Measurements from ENCODE around the gene KLHL26. TPM values are rescaled to one million over a fixed set of nuclear protein-coding genes. Genes with fewer than 3 reads are reported as not detected.

Gene KLHL26
- total and polyA plus RNA-seq, 5 donors from 2014 or later, result 1.8 to 16.7 (median 3.2) TPM

DNA sequence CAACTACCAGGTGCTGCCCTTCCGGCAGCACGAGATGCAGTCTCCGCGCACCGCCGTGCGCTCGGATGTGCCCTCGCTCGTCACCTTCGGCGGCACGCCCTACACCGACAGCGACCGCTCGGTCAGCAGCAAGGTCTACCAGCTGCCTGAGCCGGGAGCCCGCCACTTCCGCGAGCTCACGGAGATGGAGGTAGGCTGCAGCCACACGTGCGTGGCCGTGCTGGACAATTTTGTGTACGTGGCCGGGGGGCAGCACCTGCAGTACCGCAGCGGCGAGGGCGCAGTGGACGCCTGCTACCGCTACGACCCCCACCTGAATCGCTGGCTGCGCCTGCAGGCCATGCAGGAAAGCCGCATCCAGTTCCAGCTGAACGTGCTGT is 31.4 kb downstream of the KLHL26 start:
- Mint-ChIP-seq H3K27me3 (no peaks in the 10 kb centered on the region), H3K4me1 (peaks cover 0 to 12% (median 6%) of the 10 kb centered on the region in 4 donors), H3K4me3 (no peak overlapping the region), H3K36me3 (peaks cover 15% of the 10 kb centered on the region), H3K9me3 (no peaks in the 10 kb centered on the region), H3K27ac (no peak overlapping the region)
- Histone ChIP-seq H3K9me3 (ENCODE audit: control insufficient read depth in 2 of 2, low read length in 2 of 2) (no peaks in the 10 kb centered on the region), H3K4me1 (ENCODE audit: control insufficient read depth, insufficient read depth, low read length, poor library complexity, severe bottlenecking) (peaks cover 5% of the 10 kb centered on the region), H3K36me3 (ENCODE audit: control insufficient read depth, insufficient read depth, low read length) (peaks cover 20% of the 10 kb centered on the region), H3K27me3 (ENCODE audit: control insufficient read depth, insufficient read depth, low read length) (no peaks in the 10 kb centered on the region), H3K4me3 (ENCODE audit: low read depth, low read length) (no peak overlapping the region), H3K27ac (ENCODE audit: insufficient read depth, low read length, poor library complexity, severe bottlenecking) (no peak overlapping the region)
- ATAC-seq (ENCODE audit: low read depth in 2 of 2) (no peak), DNase-seq (no peak)

DNA sequence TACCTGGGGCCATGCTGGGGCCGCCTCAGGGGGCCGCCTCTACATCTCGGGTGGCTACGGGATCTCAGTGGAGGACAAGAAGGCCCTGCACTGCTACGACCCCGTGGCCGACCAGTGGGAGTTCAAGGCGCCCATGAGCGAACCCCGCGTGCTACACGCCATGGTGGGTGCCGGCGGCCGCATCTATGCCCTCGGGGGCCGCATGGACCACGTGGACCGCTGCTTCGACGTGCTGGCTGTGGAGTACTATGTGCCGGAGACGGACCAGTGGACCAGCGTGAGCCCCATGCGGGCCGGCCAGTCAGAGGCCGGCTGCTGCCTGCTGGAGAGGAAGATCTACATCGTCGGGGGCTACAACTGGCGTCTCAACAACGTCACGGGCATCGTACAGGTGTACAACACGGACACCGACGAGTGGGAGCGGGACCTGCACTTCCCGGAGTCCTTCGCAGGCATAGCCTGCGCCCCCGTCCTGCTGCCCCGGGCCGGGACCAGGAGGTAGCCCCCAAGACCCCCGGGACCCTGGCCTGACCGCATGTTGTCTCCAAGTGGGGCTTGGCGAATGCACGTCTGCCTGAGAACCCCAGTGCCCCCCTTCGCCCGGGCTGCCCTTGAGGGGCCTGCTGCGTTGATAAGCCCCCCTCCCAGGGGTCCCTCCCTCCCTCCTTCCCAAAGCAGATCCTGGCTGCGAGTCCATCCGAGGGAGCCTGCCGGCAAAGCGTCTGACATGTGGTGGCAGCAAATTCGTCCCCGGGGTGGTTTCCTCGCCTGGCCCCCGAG is 32.1 kb downstream of the KLHL26 start:
- H3K27me3 Mint-ChIP-seq, result no peaks in the 10 kb centered on the region
- H3K4me1 Mint-ChIP-seq, result peaks cover 0 to 6% (median 5%) of the 10 kb centered on the region in 4 donors
- no peak overlapping the region for H3K27ac ChIP-seq (ENCODE audit: insufficient read depth, low read length, poor library complexity, severe bottlenecking)
- DNase-seq (no peak), ATAC-seq (ENCODE audit: low read depth in 2 of 2) (no peak)
- H3K36me3 ChIP-seq (ENCODE audit: control insufficient read depth, insufficient read depth, low read length), result peaks cover 20% of the 10 kb centered on the region
- H3K27ac Mint-ChIP-seq, result no peak overlapping the region
- H3K9me3 ChIP-seq (ENCODE audit: control insufficient read depth in 2 of 2, low read length in 2 of 2), result no peaks in the 10 kb centered on the region
- H3K36me3 Mint-ChIP-seq, result peaks cover 15% of the 10 kb centered on the region
- H3K9me3 Mint-ChIP-seq, result no peaks in the 10 kb centered on the region
- peaks cover 4% of the 10 kb centered on the region for H3K4me1 ChIP-seq (ENCODE audit: control insufficient read depth, insufficient read depth, low read length, poor library complexity, severe bottlenecking)
- H3K4me3 Mint-ChIP-seq, result no peak overlapping the region
- H3K27me3 ChIP-seq (ENCODE audit: control insufficient read depth, insufficient read depth, low read length), result no peaks in the 10 kb centered on the region
- H3K4me3 ChIP-seq (ENCODE audit: low read depth, low read length), result no peak overlapping the region

DNA sequence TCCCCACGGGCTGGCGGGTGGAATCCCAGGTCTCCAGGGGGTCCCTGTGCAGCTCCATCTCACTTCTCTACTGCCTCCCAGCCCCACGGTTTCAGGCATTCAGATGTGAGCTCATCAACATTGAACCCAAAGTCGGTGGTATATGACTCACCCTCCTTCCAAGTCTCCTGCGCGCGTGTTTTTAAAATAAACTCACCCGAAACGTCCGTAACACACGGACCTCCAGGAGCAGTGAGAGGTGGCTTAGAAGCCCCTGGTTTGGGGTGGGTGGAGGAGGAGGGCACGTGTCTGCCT is 32.6 kb downstream of the KLHL26 start:
- Histone ChIP-seq H3K27me3 (ENCODE audit: control insufficient read depth, insufficient read depth, low read length) (no peaks in the 10 kb centered on the region), H3K9me3 (ENCODE audit: control insufficient read depth in 2 of 2, low read length in 2 of 2) (no peaks in the 10 kb centered on the region), H3K4me1 (ENCODE audit: control insufficient read depth, insufficient read depth, low read length, poor library complexity, severe bottlenecking) (no peaks in the 10 kb centered on the region), H3K36me3 (ENCODE audit: control insufficient read depth, insufficient read depth, low read length) (peaks cover 20% of the 10 kb centered on the region), H3K4me3 (ENCODE audit: low read depth, low read length) (no peak overlapping the region), H3K27ac (ENCODE audit: insufficient read depth, low read length, poor library complexity, severe bottlenecking) (no peak overlapping the region)
- Mint-ChIP-seq H3K9me3 (no peaks in the 10 kb centered on the region), H3K27me3 (no peaks in the 10 kb centered on the region), H3K36me3 (peaks cover 15% of the 10 kb centered on the region), H3K4me1 (peaks cover 0 to 4% (median 2%) of the 10 kb centered on the region in 4 donors), H3K27ac (no peak overlapping the region), H3K4me3 (no peak overlapping the region)
- no peak for DNase-seq
- ATAC-seq (ENCODE audit: low read depth in 2 of 2), result no peak

DNA sequence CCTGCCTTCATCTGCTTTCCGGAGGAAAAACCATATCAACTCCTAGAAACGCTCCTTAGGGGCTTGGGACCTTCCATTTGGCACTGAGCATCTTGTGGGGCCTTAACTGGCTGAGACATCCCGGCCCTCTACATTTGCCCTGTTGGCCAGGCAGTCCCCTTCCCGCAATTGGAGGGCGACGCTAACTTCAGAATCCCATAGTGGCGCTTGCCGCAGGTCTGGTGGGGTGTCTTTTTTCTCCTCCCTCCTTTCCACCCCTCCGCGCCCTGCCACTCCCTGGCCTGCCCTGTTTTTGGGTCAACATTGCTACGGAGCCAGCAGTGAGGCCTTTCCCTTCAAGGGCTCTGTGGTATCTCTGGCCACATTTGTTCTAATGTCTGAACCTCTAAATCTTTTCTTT is 33.1 kb downstream of the KLHL26 start:
- Histone ChIP-seq H3K4me3 (ENCODE audit: low read depth, low read length) (no peak overlapping the region), H3K27me3 (ENCODE audit: control insufficient read depth, insufficient read depth, low read length) (no peaks in the 10 kb centered on the region), H3K4me1 (ENCODE audit: control insufficient read depth, insufficient read depth, low read length, poor library complexity, severe bottlenecking) (no peaks in the 10 kb centered on the region), H3K36me3 (ENCODE audit: control insufficient read depth, insufficient read depth, low read length) (peaks cover 20% of the 10 kb centered on the region), H3K9me3 (ENCODE audit: control insufficient read depth in 2 of 2, low read length in 2 of 2) (no peaks in the 10 kb centered on the region), H3K27ac (ENCODE audit: insufficient read depth, low read length, poor library complexity, severe bottlenecking) (no peak overlapping the region)
- DNase-seq, result no peak
- H3K9me3 Mint-ChIP-seq, result no peaks in the 10 kb centered on the region
- H3K36me3 Mint-ChIP-seq, result peaks cover 15% of the 10 kb centered on the region
- no peak for ATAC-seq (ENCODE audit: low read depth in 2 of 2)
- H3K27ac Mint-ChIP-seq, result no peak overlapping the region
- H3K4me1 Mint-ChIP-seq, result peaks cover 0 to 4% (median 2%) of the 10 kb centered on the region in 4 donors
- no peak overlapping the region for H3K4me3 Mint-ChIP-seq
- no peaks in the 10 kb centered on the region for H3K27me3 Mint-ChIP-seq

DNA sequence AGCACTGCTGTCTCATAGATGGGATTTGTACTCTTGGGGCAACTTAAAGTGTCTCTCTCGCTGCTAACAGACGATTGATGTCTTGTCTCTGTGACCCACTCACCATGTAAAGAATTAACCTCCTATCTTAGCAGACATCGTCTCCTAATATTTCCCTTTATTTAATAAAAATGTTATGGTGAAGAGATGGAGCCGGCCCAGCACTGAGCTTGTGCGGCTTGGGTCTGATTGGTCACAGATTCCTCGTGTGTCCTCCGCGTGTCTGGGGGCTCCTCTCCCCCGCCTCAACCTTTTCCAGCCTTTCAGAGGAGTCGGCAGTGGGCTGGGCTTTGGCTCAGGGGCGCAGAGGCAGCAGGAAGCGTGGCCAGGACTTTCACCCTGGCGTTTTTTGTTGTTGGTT is 33.5 kb downstream of the KLHL26 start:
- H3K27me3 ChIP-seq (ENCODE audit: control insufficient read depth, insufficient read depth, low read length), result no peaks in the 10 kb centered on the region

DNA sequence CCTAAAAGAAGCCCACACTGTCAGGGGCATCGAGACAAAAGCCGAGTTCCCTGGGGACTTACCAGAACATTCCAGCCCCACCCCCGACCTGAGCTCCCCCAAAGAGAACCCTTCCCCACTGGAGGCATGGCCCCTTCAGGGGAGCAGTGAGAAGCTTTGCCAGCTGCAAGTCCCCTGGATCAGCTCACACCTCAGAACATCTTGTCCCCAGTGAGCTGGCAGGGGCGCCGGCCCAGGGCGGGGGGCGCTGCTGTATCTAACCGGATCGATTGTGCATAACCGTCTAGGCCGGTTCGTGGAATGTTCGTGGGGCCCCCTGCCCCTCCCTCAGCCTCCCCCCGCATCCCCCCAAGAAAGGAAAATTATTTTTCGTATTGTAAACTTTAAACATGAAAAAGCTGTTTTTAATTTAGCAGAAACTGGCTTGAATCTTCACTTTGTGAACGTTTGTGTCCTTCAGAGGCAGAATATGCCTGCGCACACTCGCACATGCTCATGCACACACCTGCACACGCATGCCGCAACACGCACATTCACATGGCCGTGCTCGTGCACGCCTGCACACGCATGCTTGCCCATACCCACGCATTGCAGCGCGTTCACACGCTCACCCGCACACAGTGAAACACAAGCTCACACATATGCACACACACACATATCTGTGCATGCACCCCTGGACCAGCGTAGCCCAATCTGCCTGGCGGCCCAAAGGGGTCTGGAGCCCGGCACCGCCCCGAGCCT is 34.6 kb downstream of the KLHL26 start:
- Mint-ChIP-seq H3K27ac (no peak overlapping the region), H3K4me1 (peaks cover 0 to 4% (median 2%) of the 10 kb centered on the region in 4 donors), H3K4me3 (no peak overlapping the region), H3K36me3 (peaks cover 15% of the 10 kb centered on the region), H3K9me3 (no peaks in the 10 kb centered on the region), H3K27me3 (no peaks in the 10 kb centered on the region)
- Histone ChIP-seq H3K27ac (ENCODE audit: insufficient read depth, low read length, poor library complexity, severe bottlenecking) (no peak overlapping the region), H3K4me1 (ENCODE audit: control insufficient read depth, insufficient read depth, low read length, poor library complexity, severe bottlenecking) (no peaks in the 10 kb centered on the region), H3K4me3 (ENCODE audit: low read depth, low read length) (no peak overlapping the region), H3K9me3 (ENCODE audit: control insufficient read depth in 2 of 2, low read length in 2 of 2) (no peaks in the 10 kb centered on the region), H3K27me3 (ENCODE audit: control insufficient read depth, insufficient read depth, low read length) (no peaks in the 10 kb centered on the region), H3K36me3 (ENCODE audit: control insufficient read depth, insufficient read depth, low read length) (peaks cover 17% of the 10 kb centered on the region)
- DNase-seq (no peak), ATAC-seq (ENCODE audit: low read depth in 2 of 2) (no peak)

More for the DNA sequence above, 33.5 kb downstream of the KLHL26 start:
- Mint-ChIP-seq H3K9me3 (no peaks in the 10 kb centered on the region), H3K27ac (peak overlapping the region in 1 of 3 donors; percentile 20), H3K4me1 (peaks cover 0 to 4% (median 2%) of the 10 kb centered on the region in 4 donors), H3K36me3 (peaks cover 15% of the 10 kb centered on the region), H3K4me3 (no peak overlapping the region), H3K27me3 (no peaks in the 10 kb centered on the region)
- Histone ChIP-seq H3K4me3 (ENCODE audit: low read depth, low read length) (no peak overlapping the region), H3K36me3 (ENCODE audit: control insufficient read depth, insufficient read depth, low read length) (peaks cover 19% of the 10 kb centered on the region), H3K27ac (ENCODE audit: insufficient read depth, low read length, poor library complexity, severe bottlenecking) (no peak overlapping the region), H3K4me1 (ENCODE audit: control insufficient read depth, insufficient read depth, low read length, poor library complexity, severe bottlenecking) (no peaks in the 10 kb centered on the region), H3K9me3 (ENCODE audit: control insufficient read depth in 2 of 2, low read length in 2 of 2) (no peaks in the 10 kb centered on the region)
- DNase-seq (no peak), ATAC-seq (ENCODE audit: low read depth in 2 of 2) (no peak)

DNA sequence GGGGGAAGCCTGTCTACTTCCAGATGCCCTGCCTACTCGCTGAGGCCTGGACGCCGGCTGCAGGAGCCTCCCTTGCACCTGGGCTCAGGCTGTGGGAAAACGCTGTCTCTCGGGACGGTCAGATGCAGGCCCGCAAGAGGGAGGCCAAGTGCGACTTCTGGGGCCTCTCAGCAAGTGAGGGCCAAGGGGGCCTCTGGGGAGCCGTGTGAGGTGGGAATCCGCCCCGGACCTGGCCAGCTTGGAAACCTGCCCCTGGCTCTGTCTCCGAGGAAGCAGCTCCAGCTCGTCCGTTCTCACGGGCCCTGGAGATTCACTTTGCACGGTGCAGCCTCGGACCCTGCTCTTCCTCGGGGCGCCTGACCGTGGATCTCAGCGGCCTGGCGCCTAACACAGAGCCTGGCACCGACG is 35.2 kb downstream of the KLHL26 start:
- no peak for DNase-seq
- Histone ChIP-seq H3K4me3 (ENCODE audit: low read depth, low read length) (no peak overlapping the region), H3K9me3 (ENCODE audit: control insufficient read depth in 2 of 2, low read length in 2 of 2) (no peaks in the 10 kb centered on the region), H3K4me1 (ENCODE audit: control insufficient read depth, insufficient read depth, low read length, poor library complexity, severe bottlenecking) (no peaks in the 10 kb centered on the region), H3K27ac (ENCODE audit: insufficient read depth, low read length, poor library complexity, severe bottlenecking) (no peak overlapping the region), H3K27me3 (ENCODE audit: control insufficient read depth, insufficient read depth, low read length) (no peaks in the 10 kb centered on the region), H3K36me3 (ENCODE audit: control insufficient read depth, insufficient read depth, low read length) (peaks cover 17% of the 10 kb centered on the region)
- Mint-ChIP-seq H3K4me1 (peaks cover 0 to 4% (median 2%) of the 10 kb centered on the region in 4 donors), H3K27ac (no peak overlapping the region), H3K4me3 (no peak overlapping the region), H3K36me3 (peaks cover 15% of the 10 kb centered on the region), H3K9me3 (no peaks in the 10 kb centered on the region), H3K27me3 (no peaks in the 10 kb centered on the region)
- ATAC-seq (ENCODE audit: low read depth in 2 of 2), result no peak

Data from CD4-positive, CD25-positive, alpha-beta regulatory T cell (primary cell).